ENCODE data around the gene CEP350.

- TF ChIP-seq CTCF (conservative IDR thresholded peaks at IDR 0.05; ENCODE audit: low read depth, low read length) (no peak), EZH2 (IDR thresholded peaks at IDR 0.05; ENCODE audit: borderline replicate concordance, low read depth, low read length, poor library complexity, severe bottlenecking) (no peak)
Observed at GRCh38 chr1:179984942-179985341, 30.3 kb downstream of the CEP350 start.
